Measurements from ENCODE around the gene ESRRA.
"Not testable (repeated sequence)": the region's sequence is repeated elsewhere in the genome, so short reads cannot be mapped to it uniquely, and the experiment has no call there.

The ESRRA gene

DNA sequence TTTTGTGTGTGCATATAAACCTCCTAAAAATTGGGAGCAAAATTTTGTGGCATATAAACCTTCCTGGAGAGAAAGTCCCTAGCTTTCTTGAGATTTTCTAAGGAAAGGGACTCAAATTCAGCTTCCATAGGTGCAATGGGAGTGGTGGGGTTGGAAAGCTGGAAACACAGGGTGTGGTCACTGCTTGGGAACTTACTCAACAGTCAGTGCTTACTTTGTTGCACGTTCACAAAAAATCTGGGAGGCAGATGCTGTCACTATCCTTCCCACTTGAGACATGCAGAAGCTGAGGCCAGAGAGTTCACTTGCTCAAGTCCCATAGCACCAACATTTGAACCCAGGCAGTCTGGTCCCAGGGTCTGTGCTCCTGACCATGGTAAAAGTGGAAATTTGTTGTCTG is 9.1 kb upstream of the ESRRA start:
- Mint-ChIP-seq H3K27me3 (peaks cover 74% of the 10 kb centered on the region), H3K4me3 (no peak overlapping the region), H3K36me3 (ENCODE audit: low read depth) (no peaks in the 10 kb centered on the region), H3K27ac (no peak overlapping the region), H3K9me3 (no peaks in the 10 kb centered on the region), H3K4me1 (ENCODE audit: low read depth) (peaks cover 17% of the 10 kb centered on the region)

DNA sequence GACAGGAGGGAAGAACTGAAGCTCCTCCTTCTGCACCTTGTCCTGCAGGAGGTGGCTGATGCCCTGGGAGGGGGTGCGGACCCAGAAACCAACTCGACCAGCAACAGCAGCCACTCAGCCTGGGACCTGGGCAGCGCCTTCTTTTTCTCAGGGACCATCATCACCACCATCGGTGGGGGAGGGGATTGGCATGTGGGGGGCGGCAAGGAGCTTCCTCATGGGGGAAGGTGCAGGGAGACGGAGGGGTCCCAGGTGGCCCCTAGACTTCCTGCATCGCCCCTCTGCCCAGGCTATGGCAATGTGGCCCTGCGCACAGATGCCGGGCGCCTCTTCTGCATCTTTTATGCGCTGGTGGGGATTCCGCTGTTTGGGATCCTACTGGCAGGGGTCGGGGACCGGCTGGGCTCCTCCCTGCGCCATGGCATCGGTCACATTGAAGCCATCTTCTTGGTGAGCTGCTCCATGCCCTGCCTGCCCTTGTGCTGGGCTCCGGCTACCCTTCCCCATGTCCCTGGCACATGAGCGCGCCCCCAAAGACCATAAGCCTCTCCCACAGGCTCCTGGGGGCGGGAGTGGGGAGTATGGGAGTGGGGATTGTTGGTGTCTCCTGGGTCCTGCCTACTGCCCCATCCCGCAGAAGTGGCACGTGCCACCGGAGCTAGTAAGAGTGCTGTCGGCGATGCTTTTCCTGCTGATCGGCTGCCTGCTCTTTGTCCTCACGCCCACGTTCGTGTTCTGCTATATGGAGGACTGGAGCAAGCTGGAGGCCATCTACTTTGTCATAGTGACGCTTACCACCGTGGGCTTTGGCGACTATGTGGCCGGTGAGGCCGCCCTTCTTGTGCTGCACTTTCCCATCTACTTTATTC is 8.3 kb upstream of the ESRRA start:
- no peak overlapping the region for H3K27ac Mint-ChIP-seq
- H3K4me1 Mint-ChIP-seq (ENCODE audit: low read depth): peaks cover 17% of the 10 kb centered on the region
- no peaks in the 10 kb centered on the region for H3K36me3 Mint-ChIP-seq (ENCODE audit: low read depth)
- H3K9me3 Mint-ChIP-seq: no peaks in the 10 kb centered on the region
- H3K27me3 Mint-ChIP-seq: peaks cover 77% of the 10 kb centered on the region
- no peak overlapping the region for H3K4me3 Mint-ChIP-seq

DNA sequence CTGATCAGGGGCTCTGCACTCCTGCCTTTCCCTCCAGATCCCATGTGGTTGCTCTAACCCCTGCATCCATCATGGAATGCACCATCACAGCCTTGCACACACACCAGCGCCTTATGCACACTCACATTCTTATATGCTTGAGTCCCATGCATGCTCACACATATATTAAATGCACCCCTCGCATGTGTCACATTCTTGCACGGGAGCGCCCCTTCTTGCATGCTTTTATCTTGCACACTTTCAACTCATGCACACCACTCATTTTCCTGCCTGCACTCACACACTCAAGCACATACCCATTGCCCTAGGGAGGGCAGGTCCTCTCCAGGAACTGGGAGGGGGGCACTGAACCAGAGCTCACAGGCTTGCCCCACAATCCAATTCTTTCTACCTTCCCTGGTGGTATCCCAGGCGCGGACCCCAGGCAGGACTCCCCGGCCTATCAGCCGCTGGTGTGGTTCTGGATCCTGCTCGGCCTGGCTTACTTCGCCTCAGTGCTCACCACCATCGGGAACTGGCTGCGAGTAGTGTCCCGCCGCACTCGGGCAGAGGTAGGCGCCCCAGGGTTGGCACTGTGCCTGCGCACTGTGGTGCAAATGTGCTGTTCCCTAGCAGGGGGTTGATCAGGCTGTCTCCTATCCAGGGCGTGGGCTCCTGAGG is 7.5 kb upstream of the ESRRA start:
- peaks cover 74% of the 10 kb centered on the region for H3K27me3 Mint-ChIP-seq
- H3K9me3 Mint-ChIP-seq: no peaks in the 10 kb centered on the region
- H3K4me3 Mint-ChIP-seq: no peak overlapping the region
- H3K36me3 Mint-ChIP-seq (ENCODE audit: low read depth): no peaks in the 10 kb centered on the region
- peaks cover 17% of the 10 kb centered on the region for H3K4me1 Mint-ChIP-seq (ENCODE audit: low read depth)
- no peak overlapping the region for H3K27ac Mint-ChIP-seq

DNA sequence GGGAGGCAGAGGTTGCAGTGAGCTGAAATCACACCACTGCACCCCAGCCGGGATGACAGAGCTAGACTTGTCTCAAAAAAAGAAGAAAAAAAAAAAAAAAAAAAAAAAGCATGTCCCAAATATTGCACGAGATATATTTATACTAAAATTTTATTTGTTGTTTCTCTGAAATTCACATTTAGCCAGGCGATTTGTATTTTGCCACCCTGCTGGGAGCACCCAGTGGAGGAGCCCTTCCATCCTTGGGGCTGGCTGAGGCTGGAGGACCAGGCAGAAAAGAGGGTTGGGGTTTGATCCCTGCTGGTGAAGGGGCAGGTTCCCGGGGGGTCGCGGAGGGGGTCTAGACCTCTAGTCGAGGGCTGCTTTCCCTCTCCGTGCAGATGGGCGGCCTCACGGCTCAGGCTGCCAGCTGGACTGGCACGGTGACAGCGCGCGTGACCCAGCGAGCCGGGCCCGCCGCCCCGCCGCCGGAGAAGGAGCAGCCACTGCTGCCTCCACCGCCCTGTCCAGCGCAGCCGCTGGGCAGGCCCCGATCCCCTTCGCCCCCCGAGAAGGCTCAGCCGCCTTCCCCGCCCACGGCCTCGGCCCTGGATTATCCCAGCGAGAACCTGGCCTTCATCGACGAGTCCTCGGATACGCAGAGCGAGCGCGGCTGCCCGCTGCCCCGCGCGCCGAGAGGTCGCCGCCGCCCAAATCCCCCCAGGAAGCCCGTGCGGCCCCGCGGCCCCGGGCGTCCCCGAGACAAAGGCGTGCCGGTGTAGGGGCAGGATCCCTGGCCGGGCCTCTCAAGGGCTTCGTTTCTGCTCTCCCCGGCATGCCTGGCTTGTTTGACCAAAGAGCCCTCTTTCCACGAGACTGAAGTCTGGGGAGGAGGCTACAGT is 6.1 kb upstream of the ESRRA start:
- no peak overlapping the region for H3K27ac Mint-ChIP-seq
- H3K9me3 Mint-ChIP-seq: no peaks in the 10 kb centered on the region
- peak overlapping the region; percentile 26 for H3K4me3 Mint-ChIP-seq
- H3K4me1 Mint-ChIP-seq (ENCODE audit: low read depth): peaks cover 22% of the 10 kb centered on the region
- peaks cover 64% of the 10 kb centered on the region for H3K27me3 Mint-ChIP-seq
- H3K36me3 Mint-ChIP-seq (ENCODE audit: low read depth): no peaks in the 10 kb centered on the region

DNA sequence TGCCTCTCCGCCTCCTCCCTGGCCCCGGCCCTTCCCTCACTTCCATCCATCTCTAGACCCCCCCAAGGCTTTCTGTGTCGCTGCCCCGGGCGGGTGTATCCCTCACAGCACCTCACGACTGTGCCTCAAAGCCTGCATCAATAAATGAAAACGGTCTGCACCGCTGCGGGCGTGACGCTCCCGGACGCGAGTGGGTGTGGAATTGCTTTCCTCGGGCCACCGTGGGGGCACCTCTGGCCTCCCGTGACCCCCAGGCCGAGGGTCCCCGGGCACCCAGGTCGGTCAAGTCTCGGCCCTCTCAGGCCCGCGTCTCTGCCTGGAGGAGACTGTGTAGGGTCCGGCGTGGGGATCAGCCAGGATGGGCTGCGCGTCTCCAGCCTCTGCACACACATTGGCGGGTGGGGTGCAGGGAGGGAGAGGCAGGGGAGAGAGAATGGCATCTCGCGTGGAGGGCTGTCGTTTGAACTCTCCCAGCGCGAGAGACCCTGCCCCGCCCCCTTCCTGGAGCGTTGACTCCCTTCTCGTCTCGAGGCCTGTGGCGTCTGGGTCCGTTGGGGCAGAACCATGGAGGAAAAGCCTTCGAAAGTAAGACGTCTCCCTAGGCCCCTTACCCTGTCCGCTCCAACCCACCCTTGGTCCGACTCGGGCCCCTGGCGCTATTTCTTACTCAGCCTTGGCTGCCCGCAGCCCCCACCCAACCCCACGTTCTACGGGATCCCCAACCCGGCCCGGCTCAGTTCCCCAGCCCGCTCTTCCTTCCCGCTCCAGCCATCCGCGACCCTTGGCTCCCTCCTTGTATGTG is 5.3 kb upstream of the ESRRA start, which contains the start of gene CATSPERZ:
CATSPERZ (plus strand) TSS at position 512 of the 802 bp plus-strand sequence; CDS start at position 565, 53 bp downstream.
- Mint-ChIP-seq H3K27me3 (peaks cover 58% of the 10 kb centered on the region), H3K4me3 (peak within 1 kb of the TSS; percentile 61), H3K4me1 (ENCODE audit: low read depth) (peaks cover 26% of the 10 kb centered on the region), H3K27ac (no peak within 1 kb of the TSS), H3K36me3 (ENCODE audit: low read depth) (no peaks in the 10 kb centered on the region), H3K9me3 (no peaks in the 10 kb centered on the region)

DNA sequence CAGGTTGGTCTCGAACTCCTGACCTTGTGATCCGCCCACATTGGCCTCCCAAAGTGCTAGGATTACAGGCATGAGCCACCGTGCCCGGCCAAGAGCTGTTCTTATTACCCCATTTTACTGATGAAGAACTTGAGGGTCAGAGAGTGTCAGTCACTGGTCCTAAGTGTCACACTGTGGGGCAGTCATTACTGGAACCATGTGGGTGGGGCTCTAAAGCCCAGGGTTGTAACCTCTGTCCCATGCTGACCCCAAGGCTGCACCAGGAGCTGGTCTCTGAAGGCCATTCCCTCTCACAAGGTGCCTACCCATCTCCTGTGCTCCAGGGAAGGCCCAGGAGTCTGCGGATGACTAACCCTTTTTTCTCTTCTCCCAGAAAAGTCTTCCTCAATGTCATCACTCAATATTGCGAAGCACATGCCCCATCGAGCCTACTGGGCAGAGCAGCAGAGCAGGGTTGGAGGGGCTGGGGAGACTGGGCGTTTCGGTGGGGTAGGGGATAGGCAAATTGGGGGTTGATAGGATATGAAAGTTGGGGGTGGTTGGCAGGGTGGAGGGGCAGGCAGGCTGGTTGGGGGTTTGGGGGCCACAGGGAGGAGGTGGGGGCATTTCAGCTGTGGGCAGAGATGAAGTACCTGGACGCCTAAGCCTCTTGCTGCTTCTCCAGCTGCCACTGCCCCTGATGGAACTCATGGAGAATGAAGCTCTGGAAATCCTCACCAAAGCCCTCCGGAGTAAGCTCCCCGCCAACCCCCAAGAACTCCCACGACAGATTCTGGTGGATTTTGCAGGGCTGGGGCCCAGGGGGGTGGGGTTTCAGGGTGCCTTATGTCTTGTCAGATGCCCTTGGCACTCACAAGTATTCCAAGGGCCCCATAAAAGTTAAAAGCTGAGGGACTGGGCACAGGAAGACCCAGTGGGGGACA is 2.0 kb upstream of the ESRRA start:
- Mint-ChIP-seq H3K27me3 (peaks cover 25% of the 10 kb centered on the region), H3K36me3 (ENCODE audit: low read depth) (peaks cover 13% of the 10 kb centered on the region), H3K9me3 (no peaks in the 10 kb centered on the region), H3K4me1 (ENCODE audit: low read depth) (peaks cover 38% of the 10 kb centered on the region), H3K4me3 (no peak overlapping the region), H3K27ac (no peak overlapping the region)

DNA sequence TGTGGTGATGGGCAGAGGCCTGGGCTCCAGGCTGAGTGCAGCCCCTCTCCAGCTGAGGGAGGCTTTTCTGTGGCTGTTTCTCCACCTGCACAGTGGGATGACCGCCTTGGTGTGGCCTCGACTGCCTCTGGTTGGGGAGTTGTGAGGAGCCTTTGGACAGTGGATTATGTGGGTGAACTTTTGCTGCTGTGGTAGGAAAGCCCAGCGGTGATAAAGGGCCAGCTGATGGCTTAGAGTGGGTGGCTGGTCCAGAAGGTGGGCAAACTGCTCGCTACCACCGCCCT is 1.4 kb upstream of the ESRRA start:
- peaks cover 38% of the 10 kb centered on the region for H3K4me1 Mint-ChIP-seq (ENCODE audit: low read depth)
- no peaks in the 10 kb centered on the region for H3K9me3 Mint-ChIP-seq
- H3K4me3 Mint-ChIP-seq: peak overlapping the region; percentile 88
- peak overlapping the region; percentile 95 for H3K27ac Mint-ChIP-seq
- peaks cover 19% of the 10 kb centered on the region for H3K27me3 Mint-ChIP-seq
- H3K36me3 Mint-ChIP-seq (ENCODE audit: low read depth): peaks cover 15% of the 10 kb centered on the region

DNA sequence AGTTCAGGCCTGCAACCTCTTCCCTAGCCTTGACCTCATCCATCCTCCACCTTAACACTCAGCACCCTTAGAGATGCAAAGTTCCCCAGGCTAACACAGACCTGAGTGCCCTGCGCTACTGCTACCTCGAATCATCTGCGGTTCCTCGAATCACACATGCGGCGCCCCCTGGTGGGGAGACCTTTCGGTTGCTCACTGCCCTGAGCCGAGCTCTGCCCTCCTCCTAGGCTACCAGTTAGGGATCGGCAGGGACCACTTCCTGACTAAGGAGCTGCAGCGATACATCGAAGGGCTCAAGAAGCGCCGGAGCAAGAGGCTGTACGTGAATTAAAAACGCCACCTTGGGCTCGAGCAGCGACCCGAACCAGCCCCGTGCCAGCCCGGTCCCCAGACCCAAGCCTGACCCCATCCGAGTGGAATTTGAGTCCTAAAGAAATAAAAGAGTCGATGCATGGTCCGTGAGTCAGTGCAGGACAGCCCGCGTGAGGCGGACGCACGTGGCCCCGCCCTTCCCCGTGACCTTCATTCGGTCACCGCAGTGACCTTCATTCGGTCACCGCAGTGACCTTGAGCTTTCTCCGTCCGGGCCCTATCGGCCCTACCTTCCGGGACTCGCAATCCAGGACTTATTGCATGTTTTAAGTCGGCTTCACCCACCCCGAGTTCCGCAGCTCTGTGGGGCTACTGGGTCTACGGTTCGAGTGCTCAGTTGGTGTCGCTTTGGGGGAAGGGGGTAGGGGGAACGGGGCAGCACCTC is 830 bp upstream of the ESRRA start:
- peaks cover 42% of the 10 kb centered on the region for H3K4me1 Mint-ChIP-seq (ENCODE audit: low read depth)

DNA sequence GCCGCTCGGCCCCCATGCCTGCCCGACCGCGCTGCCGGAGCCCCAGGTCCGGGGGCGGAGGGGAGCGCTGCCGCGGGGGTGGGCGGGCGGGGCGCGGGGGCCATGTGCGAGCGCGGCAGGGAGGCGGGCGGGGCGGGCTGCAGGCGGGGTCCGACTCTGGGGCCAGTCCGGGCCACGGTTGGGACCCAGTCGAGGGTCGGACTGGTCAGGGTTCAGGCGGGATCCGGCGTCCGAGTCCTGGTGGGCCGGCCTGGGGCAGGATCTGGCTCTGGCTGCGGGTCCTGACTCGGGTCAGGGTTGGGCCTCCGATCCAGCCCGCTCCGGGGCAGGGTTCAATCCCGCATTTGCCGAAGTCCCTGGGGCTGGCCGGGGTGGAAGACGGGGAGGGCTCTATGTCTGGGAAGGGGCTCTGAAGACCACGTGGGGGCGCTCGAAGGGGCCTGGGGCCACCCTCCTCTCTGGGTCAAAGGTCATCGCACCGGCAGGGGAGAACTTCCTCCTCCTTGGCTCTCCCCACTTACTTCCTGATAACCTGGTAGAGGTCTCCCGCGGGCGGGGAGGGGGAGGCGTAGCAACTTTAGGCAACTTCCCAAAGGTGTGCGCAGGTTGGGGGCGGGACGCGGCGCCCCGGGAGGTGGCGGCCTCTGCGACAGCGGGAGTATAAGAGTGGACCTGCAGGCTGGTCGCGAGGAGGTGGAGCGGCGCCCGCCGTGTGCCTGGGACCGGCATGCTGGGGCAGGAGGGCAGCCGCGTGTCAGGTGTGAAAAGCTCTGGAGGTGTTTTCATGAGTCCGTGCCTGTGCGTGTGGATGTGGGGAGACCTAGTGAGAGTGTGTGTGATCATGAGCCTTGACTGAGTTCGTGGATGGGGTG is 603 bp downstream of the ESRRA start:
- Mint-ChIP-seq H3K4me3 (peak overlapping the region; percentile 100), H3K27ac (peak overlapping the region; percentile 98), H3K27me3 (peaks cover 5% of the 10 kb centered on the region), H3K9me3 (no peaks in the 10 kb centered on the region), H3K4me1 (ENCODE audit: low read depth) (peaks cover 33% of the 10 kb centered on the region), H3K36me3 (ENCODE audit: low read depth) (peaks cover 28% of the 10 kb centered on the region)

More for the DNA sequence above, 830 bp upstream of the ESRRA start:
- peak overlapping the region; percentile 95 for H3K27ac Mint-ChIP-seq
- peaks cover 16% of the 10 kb centered on the region for H3K27me3 Mint-ChIP-seq
- no peaks in the 10 kb centered on the region for H3K9me3 Mint-ChIP-seq
- peaks cover 20% of the 10 kb centered on the region for H3K36me3 Mint-ChIP-seq (ENCODE audit: low read depth)
- H3K4me3 Mint-ChIP-seq: peak overlapping the region; percentile 88

DNA sequence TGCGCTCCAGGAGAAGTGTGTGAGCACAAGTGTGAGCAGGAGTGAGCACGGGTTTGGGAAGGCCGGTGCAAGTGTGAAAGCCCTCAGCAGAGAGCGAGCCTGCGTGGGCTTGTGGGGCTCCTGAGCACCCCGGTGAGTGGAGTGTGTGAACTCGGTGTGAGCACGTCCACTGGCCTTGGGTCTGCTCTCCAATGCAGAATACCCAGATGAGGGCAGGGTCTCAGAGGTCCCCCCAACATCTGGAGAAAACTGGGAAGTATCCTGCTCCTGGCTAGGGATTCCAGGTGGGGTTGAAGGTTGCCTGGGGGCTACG is 1.2 kb downstream of the ESRRA start:
- peaks cover 3% of the 10 kb centered on the region for H3K27me3 Mint-ChIP-seq
- peaks cover 33% of the 10 kb centered on the region for H3K4me1 Mint-ChIP-seq (ENCODE audit: low read depth)
- peak overlapping the region; percentile 98 for H3K27ac Mint-ChIP-seq
- peaks cover 31% of the 10 kb centered on the region for H3K36me3 Mint-ChIP-seq (ENCODE audit: low read depth)
- H3K9me3 Mint-ChIP-seq: no peaks in the 10 kb centered on the region
- H3K4me3 Mint-ChIP-seq: peak overlapping the region; percentile 100

DNA sequence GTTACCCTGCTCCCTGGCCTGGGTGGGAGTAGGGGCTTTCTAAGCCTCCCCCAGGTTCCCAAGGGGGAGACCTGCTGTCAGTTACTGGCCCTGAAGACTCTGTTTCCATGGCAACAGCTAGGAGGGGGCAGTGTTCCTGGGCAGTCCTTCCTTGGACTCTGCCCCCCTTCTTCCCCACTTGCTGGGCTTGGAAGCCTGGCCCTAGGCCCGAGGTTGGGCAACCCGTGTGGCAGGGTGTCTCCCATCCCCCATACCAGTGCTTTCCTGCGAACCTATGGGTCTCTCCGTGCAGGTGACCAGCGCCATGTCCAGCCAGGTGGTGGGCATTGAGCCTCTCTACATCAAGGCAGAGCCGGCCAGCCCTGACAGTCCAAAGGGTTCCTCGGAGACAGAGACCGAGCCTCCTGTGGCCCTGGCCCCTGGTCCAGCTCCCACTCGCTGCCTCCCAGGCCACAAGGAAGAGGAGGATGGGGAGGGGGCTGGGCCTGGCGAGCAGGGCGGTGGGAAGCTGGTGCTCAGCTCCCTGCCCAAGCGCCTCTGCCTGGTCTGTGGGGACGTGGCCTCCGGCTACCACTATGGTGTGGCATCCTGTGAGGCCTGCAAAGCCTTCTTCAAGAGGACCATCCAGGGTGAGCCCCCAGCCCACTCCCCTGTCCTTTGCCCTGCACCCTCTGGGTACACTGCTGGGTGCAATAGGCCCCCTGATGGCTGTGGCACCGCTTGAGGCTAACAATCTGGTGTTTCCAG is 1.7 kb downstream of the ESRRA start:
- Mint-ChIP-seq H3K27ac (peak overlapping the region; percentile 62), H3K4me1 (ENCODE audit: low read depth) (peaks cover 33% of the 10 kb centered on the region), H3K27me3 (peaks cover under 1% of the 10 kb centered on the region), H3K9me3 (no peaks in the 10 kb centered on the region), H3K36me3 (ENCODE audit: low read depth) (peaks cover 31% of the 10 kb centered on the region), H3K4me3 (peak overlapping the region; percentile 100)

DNA sequence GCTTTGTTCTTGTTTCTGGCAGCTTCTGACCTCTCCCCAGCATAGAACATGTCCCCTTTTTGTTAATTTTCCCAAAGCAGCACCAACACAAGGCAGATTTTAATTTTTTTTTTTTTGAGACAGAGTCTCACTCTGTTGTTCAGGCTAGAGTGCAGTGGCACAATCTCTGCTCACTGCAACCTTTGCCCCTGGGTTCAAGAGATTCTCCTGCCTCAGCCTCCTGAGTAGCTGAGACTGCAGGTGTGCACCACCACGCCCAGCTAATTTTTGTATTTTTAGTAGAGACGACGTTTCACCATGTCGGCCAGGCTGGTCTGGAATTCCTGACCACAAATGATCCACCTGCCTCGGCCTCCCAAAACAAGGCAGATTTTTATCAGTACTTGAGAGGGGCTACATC is 2.5 kb downstream of the ESRRA start:
- peaks cover 37% of the 10 kb centered on the region for H3K4me1 Mint-ChIP-seq (ENCODE audit: low read depth)
- peaks cover 34% of the 10 kb centered on the region for H3K36me3 Mint-ChIP-seq (ENCODE audit: low read depth)
- not testable (repeated sequence) for H3K9me3 Mint-ChIP-seq, H3K27me3 Mint-ChIP-seq
- peak overlapping the region; percentile 100 for H3K4me3 Mint-ChIP-seq
- H3K27ac Mint-ChIP-seq: peak overlapping the region; percentile 62
